H1 (cell line): Measurements from ENCODE around the gene CELA2A. TPM values are rescaled to one million over a fixed set of nuclear protein-coding genes. Genes with fewer than 3 reads are reported as not detected.
A peak's percentile ranks its signal among the peaks of the same experiment; 100 is the strongest.

Source experiments
- CTCF ChIA-PET: fragments of 300-600 bp; sonication (Branson Sonifier 250); formaldehyde crosslinking; loops from one replicate; lab custom pipeline; 2021; ENCODE audit not compliant: partially characterized antibody; lab: Charles Lee
- POLR2A ChIA-PET: fragments of 300-600 bp; sonication (Branson Sonifier 250); formaldehyde crosslinking; loops from one replicate; lab custom pipeline; 2021; ENCODE audit warnings: inconsistent platforms; ENCODE audit not compliant: partially characterized antibody; lab: Charles Lee
- DNase-seq, 2 experiments: peaks; one replicate each; pipeline versions ENCODE4 v3.0.0 to v3.0.0-alpha.2; 2010 to 2022; ENCODE audit warnings: low spot score in 2 of 2, low read depth in 1 of 2, mixed read lengths in 1 of 2
- FAIRE-seq: peaks from 2 replicates; lab custom pipeline; 2011; peaks lifted over from hg19 to GRCh38; lab: Jason Lieb, UNC
- H2AFZ ChIP-seq: 2 replicates; pipeline ENCODE4 v1.8.1; 2012; ENCODE audit warnings: low read length, inconsistent platforms
- H2AK5ac ChIP-seq: 2 replicates; pipeline ENCODE4 v1.6.1; 2013; ENCODE audit warnings: low read depth, low read length
- H2BK120ac ChIP-seq: replicated peaks from 2 replicates; pipeline ENCODE3; 2013; ENCODE audit warnings: low read depth, low read length, inconsistent platforms
- H2BK12ac ChIP-seq: 2 replicates; pipeline ENCODE4 v1.6.1; 2013; ENCODE audit warnings: low read depth, low read length
- H2BK15ac ChIP-seq: 2 replicates; pipeline ENCODE4 v1.6.1; 2013; ENCODE audit warnings: low read length
- H2BK20ac ChIP-seq: 2 replicates; pipeline ENCODE4 v1.6.1; 2013; ENCODE audit warnings: low read length
- H2BK5ac ChIP-seq: 2 replicates; pipeline ENCODE4 v1.6.1; 2013; ENCODE audit warnings: low read depth, low read length
- H3K14ac ChIP-seq: 2 replicates; pipeline ENCODE4 v1.6.1; 2013; ENCODE audit warnings: inconsistent platforms; ENCODE audit not compliant: insufficient read length
- H3K18ac ChIP-seq: 2 replicates; pipeline ENCODE4 v1.6.1; 2013; ENCODE audit warnings: low read length; ENCODE audit errors: extremely low read depth
- H3K23ac ChIP-seq: 2 replicates; pipeline ENCODE4 v1.6.1; 2013; ENCODE audit warnings: inconsistent platforms; ENCODE audit not compliant: insufficient read length
- H3K23me2 ChIP-seq: 2 replicates; pipeline ENCODE4 v1.6.1; 2013; ENCODE audit warnings: low read depth, low read length
- H3K27ac ChIP-seq: 2 replicates; pipeline ENCODE4 v1.6.1; 2011; ENCODE audit warnings: low read depth, low read length, inconsistent platforms
- H3K27me3 ChIP-seq, 4 experiments: replicated peaks in 1 of 4; 1 replicate in 1 of 4; 2 replicates in 3 of 4; pipeline versions ENCODE4 v1.6.1 to v1.8.1; 2011 to 2013; ENCODE audit warnings: low read length in 3 of 4, mild to moderate bottlenecking in 3 of 4, inconsistent platforms in 2 of 4, mixed read lengths in 2 of 4, moderate library complexity in 1 of 4; ENCODE audit not compliant: control insufficient read depth in 3 of 4, insufficient read depth in 3 of 4; ENCODE audit errors: extremely low read depth in 1 of 4
- H3K36me3 ChIP-seq, 4 experiments: 2 replicates each; pipeline versions ENCODE4 v1.6.1 to v1.8.1; 2011 to 2013; ENCODE audit warnings: mild to moderate bottlenecking in 4 of 4, low read length in 3 of 4, moderate library complexity in 2 of 4, control low read depth in 1 of 4, inconsistent platforms in 1 of 4; ENCODE audit not compliant: insufficient read depth in 4 of 4, control insufficient read depth in 2 of 4
- H3K4ac ChIP-seq: replicated peaks from 2 replicates; pipeline ENCODE3; 2013; ENCODE audit warnings: low read length, low read depth, mixed read lengths, inconsistent platforms; ENCODE audit not compliant: insufficient read length
- H3K4me1 ChIP-seq, 4 experiments: replicated peaks in 1 of 4; 1 replicate in 1 of 4; 2 replicates in 3 of 4; pipeline versions ENCODE4 v1.6.1 to v1.8.1; 2011 to 2013; ENCODE audit warnings: low read length in 3 of 4, inconsistent platforms in 2 of 4, mixed read lengths in 1 of 4; ENCODE audit not compliant: insufficient read depth in 4 of 4, control insufficient read depth in 3 of 4
- H3K4me2 ChIP-seq, 2 experiments: 2 replicates each; pipeline versions ENCODE4 v1.6.1 to v1.8.1; 2011 to 2013; ENCODE audit warnings: low read depth in 2 of 2, low read length in 2 of 2, control low read depth in 1 of 2, inconsistent platforms in 1 of 2, mild to moderate bottlenecking in 1 of 2; ENCODE audit not compliant: insufficient read depth in 1 of 2
- H3K4me3 ChIP-seq, 4 experiments: fragments of 200-600, 300-600 bp in 1 of 4; sonication (generic), shearing (Covaris generic), sonication (Bioruptor Twin) in 1 of 4; 2 replicates each; pipeline versions ENCODE4 v1.5.1 to v1.8.1; 2011 to 2016; ENCODE audit warnings: low read length in 4 of 4, low read depth in 3 of 4, control low read depth in 2 of 4, inconsistent platforms in 2 of 4, mild to moderate bottlenecking in 2 of 4, mixed read lengths in 1 of 4, moderate library complexity in 1 of 4; ENCODE audit not compliant: insufficient read depth in 2 of 4; ENCODE audit errors: extremely low read depth in 1 of 4
- H3K56ac ChIP-seq: replicated peaks from 2 replicates; pipeline ENCODE3; 2013; ENCODE audit warnings: low read depth, mild to moderate bottlenecking, mixed read lengths, low read length, inconsistent platforms; ENCODE audit not compliant: insufficient read length
- H3K79me1 ChIP-seq: 2 replicates; pipeline ENCODE4 v1.6.1; 2013; ENCODE audit warnings: low read depth, low read length, control low read depth
- H3K79me2 ChIP-seq, 2 experiments: 2 replicates each; pipeline versions ENCODE4 v1.6.1 to v1.8.1; 2012 to 2013; ENCODE audit warnings: low read length in 2 of 2, mild to moderate bottlenecking in 2 of 2, inconsistent platforms in 1 of 2; ENCODE audit not compliant: insufficient read depth in 2 of 2, control insufficient read depth in 1 of 2
- H3K9ac ChIP-seq, 4 experiments: replicated peaks in 1 of 4; 1 replicate in 1 of 4; 2 replicates in 3 of 4; pipeline versions ENCODE4 v1.6.1 to v1.8.1; 2011 to 2013; ENCODE audit warnings: low read depth in 3 of 4, low read length in 3 of 4, control low read depth in 2 of 4, mild to moderate bottlenecking in 2 of 4, moderate library complexity in 2 of 4, inconsistent platforms in 1 of 4; ENCODE audit errors: extremely low read depth in 1 of 4
- H3K9me3 ChIP-seq, 2 experiments: 2 replicates each; pipeline versions ENCODE4 v1.6.1 to v1.8.1; 2012 to 2013; ENCODE audit warnings: mild to moderate bottlenecking in 2 of 2, moderate library complexity in 2 of 2, control low read depth in 1 of 2, inconsistent platforms in 1 of 2, low read depth in 1 of 2, low read length in 1 of 2, mixed read lengths in 1 of 2; ENCODE audit not compliant: insufficient read depth in 2 of 2
- H4K20me1 ChIP-seq, 2 experiments: replicated peaks in 1 of 2; 2 replicates each; pipeline versions ENCODE3 to v1.8.1; 2011 to 2013; ENCODE audit warnings: inconsistent platforms in 2 of 2, low read length in 2 of 2, mild to moderate bottlenecking in 1 of 2; ENCODE audit not compliant: insufficient read depth in 2 of 2, control insufficient read depth in 1 of 2
- H4K5ac ChIP-seq: 2 replicates; pipeline ENCODE4 v1.6.1; 2013; ENCODE audit warnings: low read length, low read depth, mixed read lengths, inconsistent platforms; ENCODE audit not compliant: insufficient read length
- H4K8ac ChIP-seq: 2 replicates; pipeline ENCODE4 v1.8.0; 2013; ENCODE audit warnings: mild to moderate bottlenecking, moderate library complexity, low read length, inconsistent platforms; ENCODE audit not compliant: insufficient read depth; ENCODE audit errors: extremely low read depth
- H4K91ac ChIP-seq: replicated peaks from 2 replicates; pipeline ENCODE3; 2013; ENCODE audit warnings: low read length, mixed read lengths, inconsistent platforms; ENCODE audit not compliant: insufficient read length
- KDM1A ChIP-seq: fragments of 200-600, 300-600 bp; sonication (generic); IDR thresholded peaks from 2 replicates; pipeline ENCODE4 v1.7.1; 2016; ENCODE audit warnings: mild to moderate bottlenecking, low read length, borderline replicate concordance
- SP1 ChIP-seq: IDR thresholded peaks from 2 replicates; pipeline ENCODE4 v1.6.1; 2011; ENCODE audit warnings: low read depth, low read length
- TBP ChIP-seq: IDR thresholded peaks from 2 replicates; pipeline ENCODE4 v1.6.1; 2011; ENCODE audit warnings: low read depth, low read length, improper control_type of control experiment
- TCF12 ChIP-seq: IDR thresholded peaks from 2 replicates; pipeline ENCODE4 v1.6.1; 2011; ENCODE audit warnings: low read depth, mild to moderate bottlenecking, low read length
- WGBS, 2 experiments: shearing (Covaris generic) in 1 of 2; methylation state at CpG; one replicate each; pipeline versions ENCODE4 v1.1.6 to v1.1.7; 2013 to 2015; ENCODE audit warnings: low lambda C conversion rate in 2 of 2, mixed read lengths in 2 of 2, inconsistent platforms in 1 of 2, low coverage in 1 of 2, missing lambda C conversion rate in 1 of 2; ENCODE audit not compliant: insufficient replicate concordance in 2 of 2, insufficient coverage in 1 of 2, insufficient read length in 1 of 2; ENCODE audit errors: extremely low coverage in 1 of 2, missing lambda C conversion rate in 1 of 2; 5-methylcytosine and 5-hydroxymethylcytosine counted together
- polyA plus RNA-seq, 7 experiments: library from polyadenylated mRNA; depleted of rRNA in 3 of 7; stranded (reverse) in 5 of 7; unstranded in 2 of 7; fragments of >200 nt in 5 of 7; fragments of 200-250 nt in 2 of 7; gene quantifications; 1 replicate in 5 of 7; 2 replicates in 1 of 7; 4 replicates in 1 of 7; pipeline versions ENCODE4 v1.2.1 to v1.2.3, GENCODE V29; 2011 to 2013; ENCODE audit warnings: missing spikeins in 2 of 7, mixed read lengths in 2 of 7
- total RNA-seq: library from RNA; stranded (reverse); fragmentation: NEBNext Ultra II Directional; extraction: Animal tissue kit (Norgen Biotek cat#: 25700); gene quantifications from 2 replicates; pipeline ENCODE4 v1.2.1, GENCODE V29; 2021

Gene CELA2A
- total and polyA plus RNA-seq, 2 of the 8 experiments (the other 6 are each of a cell fraction or from before 2014, with no cell fraction given), result not detected

DNA sequence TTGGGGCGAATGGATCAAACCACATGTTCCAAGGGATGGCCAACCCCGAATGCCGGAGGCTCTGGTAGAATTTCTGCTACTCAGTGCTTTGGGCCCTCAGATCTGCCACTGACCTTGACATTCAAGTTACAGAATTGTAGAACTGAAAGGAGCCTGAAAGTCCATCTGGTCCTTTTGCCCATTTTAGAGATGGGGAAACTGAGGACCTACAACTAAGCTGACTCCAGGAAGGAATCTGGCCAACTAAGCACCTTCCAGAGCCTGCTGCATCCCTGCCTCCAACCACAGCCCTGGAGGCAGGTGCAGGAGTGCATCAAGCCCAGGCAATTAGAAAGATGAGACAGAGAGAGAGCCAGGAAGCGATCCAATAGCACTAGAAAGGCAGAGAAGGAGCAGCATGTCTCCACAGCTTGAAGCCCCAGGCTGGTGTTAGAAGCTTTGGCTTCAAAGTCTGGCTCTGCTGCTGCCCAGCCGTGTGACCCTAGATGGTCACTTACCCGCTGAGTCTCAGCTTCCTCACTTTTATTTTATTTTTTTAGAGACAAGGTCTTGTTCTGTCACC lies 19.6 kb upstream of the CELA2A start:
- Histone ChIP-seq H2BK5ac (no peak overlapping the region), H2AK5ac (no peak overlapping the region), H4K20me1 (peaks cover 0 to 2% of the 10 kb centered on the region in 2 experiments), H3K23ac (no peak overlapping the region), H2BK120ac (no peak overlapping the region), H3K79me2 (no peaks in the 10 kb centered on the region), H2BK12ac (no peak overlapping the region), H3K27me3 (no peaks in the 10 kb centered on the region), H3K4me3 (no peak overlapping the region), H3K56ac (no peak overlapping the region), H3K23me2 (peaks cover 2% of the 10 kb centered on the region; the same call in 1 of the 2 replicates), H3K79me1 (no peaks in the 10 kb centered on the region), H4K91ac (no peak overlapping the region), H3K4me1 (no peaks in the 10 kb centered on the region; a peak in 3 of 7 replicates), H2BK20ac (no peak overlapping the region), H3K4ac (no peak overlapping the region), H3K27ac (no peak overlapping the region), H3K14ac (no peak overlapping the region), H2BK15ac (no peak overlapping the region), H3K9me3 (no peaks in the 10 kb centered on the region), H2AFZ (no peak overlapping the region), H3K9ac (no peak overlapping the region), H3K36me3 (no peaks in the 10 kb centered on the region), H3K18ac (no peak overlapping the region), H4K5ac (no peak overlapping the region), H4K8ac (no peak overlapping the region), H3K4me2 (no peak overlapping the region)
- FAIRE-seq, result no peak
- DNase-seq, result no peak
- ChIA-PET POLR2A (no interaction called here), CTCF (interaction anchor here (0.6 to 3.2 kb wide), 5 partner anchors 10 to 310 kb away, joined by 3 to 20 read pairs (median 5); no protein-coding TSS in a partner anchor)
- WGBS, 2 experiments, result 87% methylated on average over 6 of the region's 6 CpGs; no CpG with 5 or more reads in 1 of the 2 experiments
- TF ChIP-seq TBP, result no peak
- no peak for TF ChIP-seq SP1
- no peak for TF ChIP-seq TCF12
- peak; percentile 37; the same call in 1 of the 2 replicates for TF ChIP-seq KDM1A
